GM19397 (cell line): ENCODE data around the gene MTA1.

Experiments
- ATAC-seq: cut with Tn5 transposase; IDR thresholded peaks from one replicate; pipeline ENCODE4 v1.9.1; 2021; ENCODE audit warnings: mild to moderate bottlenecking, moderate library complexity; ENCODE audit not compliant: unreplicated experiment

The MTA1 gene

DNA sequence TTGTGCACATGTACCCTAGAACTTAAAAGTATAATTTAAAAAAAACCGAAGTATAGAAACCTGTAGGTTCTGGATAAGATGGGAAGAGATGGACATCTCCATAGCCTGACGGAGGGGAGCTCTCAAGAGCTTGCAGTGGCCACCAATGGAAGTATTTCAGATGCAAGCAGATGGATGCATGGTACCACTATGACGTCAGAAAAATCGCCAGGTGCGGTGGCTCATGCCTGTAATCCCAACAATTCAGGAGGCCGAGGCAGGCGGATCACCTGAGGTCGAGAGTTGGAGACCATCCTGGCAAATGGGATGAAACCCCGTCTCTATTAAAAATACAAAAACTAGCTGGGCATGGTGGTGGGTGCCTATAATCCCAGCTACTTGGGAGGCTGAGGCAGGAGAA, 17.9 kb upstream of the MTA1 start:
- ATAC-seq = no peak

- no peak for ATAC-seq
Measured at GRCh38 chr14:105408592-105408991, 11.0 kb upstream of the MTA1 start.

GRCh38 chr14:105409364-105409763, 10.3 kb upstream of the MTA1 start:
- no peak for ATAC-seq

DNA sequence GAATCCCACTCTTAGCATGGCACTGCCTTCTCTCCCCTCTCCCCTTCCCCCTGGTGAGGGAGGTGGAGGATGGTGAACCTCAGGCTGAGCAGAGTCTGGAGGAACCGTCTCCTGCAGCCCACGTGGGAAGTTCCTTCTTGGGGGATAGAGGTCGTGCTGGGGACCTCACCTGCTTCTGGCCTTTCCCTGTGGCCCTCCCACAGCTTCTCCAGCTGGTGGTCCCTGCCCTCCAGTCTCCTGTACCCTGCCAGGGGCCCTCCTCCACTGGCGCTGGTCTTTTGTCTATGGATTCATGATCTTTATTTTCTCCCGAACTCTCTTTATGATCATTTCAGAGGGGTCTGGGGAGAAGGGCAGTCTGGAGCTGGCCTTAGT, 9.0 kb upstream of the MTA1 start:
- ATAC-seq = no peak

DNA sequence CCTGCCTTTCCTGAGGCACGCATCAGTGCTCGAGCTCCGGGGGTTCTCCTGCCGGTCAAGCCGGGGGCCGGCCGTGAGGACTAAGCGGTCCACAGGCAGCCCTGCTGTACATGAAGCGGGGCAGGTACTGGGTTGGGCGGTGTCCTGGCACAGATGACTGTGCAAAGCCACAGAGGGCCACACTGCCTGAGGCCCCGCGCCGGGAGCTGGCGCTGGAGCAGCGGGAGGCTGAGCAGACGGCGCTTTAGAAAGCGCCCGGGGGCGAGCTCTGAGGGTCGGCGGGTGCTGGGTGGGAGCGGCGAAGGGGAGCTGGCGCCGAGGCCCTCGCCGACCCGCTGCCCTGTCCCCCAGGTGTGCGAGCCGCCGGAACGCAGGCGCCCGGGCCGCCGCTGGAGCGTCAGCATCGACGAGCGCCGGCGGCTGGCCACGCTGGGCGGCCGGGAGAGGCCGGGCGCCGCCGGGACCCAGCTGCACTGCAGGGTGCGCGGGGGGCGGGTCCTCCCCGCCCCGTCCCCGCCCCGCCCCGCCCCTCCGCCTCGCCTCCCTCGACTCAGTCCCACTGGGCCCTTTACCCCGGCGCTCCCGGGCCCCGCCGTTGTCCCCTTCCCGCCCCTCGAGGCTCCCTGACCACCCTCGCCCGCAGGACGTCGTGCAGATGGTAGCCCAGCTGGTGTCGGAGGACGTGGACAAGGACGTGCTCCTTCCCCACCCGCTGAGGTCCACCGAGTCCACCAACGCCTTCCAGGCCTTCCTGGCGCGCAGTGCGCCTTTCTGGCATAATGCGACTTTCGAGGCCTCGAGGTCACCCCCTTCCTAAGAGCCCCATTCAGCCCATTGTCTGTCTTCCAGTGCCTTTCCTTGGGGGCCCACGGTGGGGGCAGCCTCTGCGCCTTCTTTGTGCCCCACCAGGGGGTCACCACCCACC, 8.3 kb upstream of the MTA1 start:
- no peak for ATAC-seq

GRCh38 chr14:105411985-105412770, 7.4 kb upstream of the MTA1 start:
- no peak for ATAC-seq

GRCh38 chr14:105412771-105413543, 6.7 kb upstream of the MTA1 start:
- ATAC-seq = no peak

DNA sequence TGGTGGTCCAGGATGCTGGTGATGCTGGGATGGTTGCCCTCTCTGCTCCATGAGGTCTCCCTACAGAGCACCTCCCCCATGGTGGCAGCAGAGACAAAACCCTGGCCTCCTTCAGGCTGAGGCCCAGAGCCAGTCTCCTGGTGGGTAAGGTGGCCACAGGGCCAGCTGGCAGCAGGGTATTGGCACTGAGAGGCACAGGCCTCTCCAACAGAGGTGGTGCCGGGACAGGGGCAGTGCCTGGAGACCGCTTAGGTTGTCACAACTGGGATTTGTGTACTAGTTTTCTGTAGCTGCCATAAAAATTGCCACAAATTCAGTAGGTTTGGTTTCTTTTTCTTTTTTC, 6.1 kb upstream of the MTA1 start:
- no peak for ATAC-seq

GRCh38 chr14:105414456-105415371, 4.9 kb upstream of the MTA1 start:
- peak; percentile 66 for ATAC-seq

GRCh38 chr14:105415481-105416428, 3.9 kb upstream of the MTA1 start:
- no peak for ATAC-seq

- no peak for ATAC-seq
Measured at GRCh38 chr14:105416671-105417070, 3.0 kb upstream of the MTA1 start.

- ATAC-seq = no peak
Measured at GRCh38 chr14:105417690-105418121, 1.9 kb upstream of the MTA1 start.

GRCh38 chr14:105418269-105419194, 1.1 kb upstream of the MTA1 start:
- ATAC-seq = no peak

DNA sequence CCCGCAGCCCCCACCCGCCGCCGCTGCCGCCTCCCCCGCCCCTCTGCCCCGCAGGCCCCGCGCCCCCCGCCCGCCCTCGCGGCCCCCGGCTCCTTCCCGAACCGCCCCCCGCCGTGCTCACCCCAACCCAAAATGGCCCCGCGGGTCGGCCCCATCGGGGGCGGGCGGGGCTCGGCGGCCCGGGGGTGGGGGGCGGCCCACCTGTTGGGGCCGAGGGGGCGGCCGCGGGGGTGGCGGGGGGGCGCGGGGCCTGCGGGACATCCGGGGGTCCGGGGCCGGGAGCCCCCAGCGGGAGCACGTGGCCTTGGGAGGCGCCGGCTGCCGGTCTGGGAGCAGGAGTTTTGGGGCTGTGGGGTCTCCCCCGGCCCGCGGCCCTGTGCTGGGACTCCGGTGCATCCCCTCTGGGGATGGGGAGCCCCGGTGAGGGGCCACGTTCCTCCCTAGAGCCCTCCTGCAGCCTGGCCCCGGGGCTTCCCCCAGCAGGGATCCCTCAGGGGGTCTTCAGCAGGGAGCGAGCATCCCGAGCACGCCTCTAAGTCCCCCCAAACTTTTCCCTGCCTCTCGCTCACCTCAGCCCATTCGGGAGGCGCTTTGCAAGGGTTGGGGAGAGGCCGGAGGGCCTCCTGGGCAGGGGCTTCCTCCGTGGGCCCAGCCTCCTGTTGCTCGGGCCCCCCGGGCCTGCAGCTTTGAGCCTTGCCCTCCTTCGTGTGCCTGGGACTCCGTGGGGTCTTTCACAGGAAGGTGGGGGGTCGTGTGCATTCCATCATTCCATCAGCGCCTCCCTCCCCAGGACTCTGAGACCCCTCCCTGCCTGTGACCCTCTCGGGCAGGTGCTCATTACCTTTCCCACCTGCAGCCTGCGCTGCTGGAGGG, 710 bp downstream of the MTA1 start:
- ATAC-seq = no peak

GRCh38 chr14:105420974-105421674, 1.5 kb downstream of the MTA1 start:
- ATAC-seq = no peak
